Osteocyte (in vitro differentiated cells): ENCODE measurements around the gene JADE1. TPM values are rescaled to one million over a fixed set of nuclear protein-coding genes. Genes with fewer than 3 reads are reported as not detected.

Experiments used
- DNase-seq: peaks from one replicate; pipeline ENCODE4 v3.0.0; 2021; ENCODE audit warnings: mixed read lengths; ENCODE audit not compliant: unreplicated experiment; ENCODE audit errors: extremely low spot score
- H3K27ac Mint-ChIP-seq: one replicate; pipeline ENCODE4 v1.8.0; 2021; ENCODE audit warnings: mild to moderate bottlenecking, mixed read lengths; ENCODE audit not compliant: unreplicated experiment
- H3K27me3 Mint-ChIP-seq: one replicate; pipeline ENCODE4 v1.8.0; 2021; ENCODE audit warnings: mixed read lengths; ENCODE audit not compliant: unreplicated experiment
- H3K36me3 Mint-ChIP-seq: one replicate; pipeline ENCODE4 v1.8.0; 2021; ENCODE audit warnings: mixed read lengths; ENCODE audit not compliant: unreplicated experiment
- H3K4me1 Mint-ChIP-seq: one replicate; pipeline ENCODE4 v1.8.0; 2021; ENCODE audit warnings: mixed read lengths; ENCODE audit not compliant: unreplicated experiment
- H3K4me3 Mint-ChIP-seq: one replicate; pipeline ENCODE4 v1.8.0; 2021; ENCODE audit warnings: mild to moderate bottlenecking, moderate library complexity, mixed read lengths; ENCODE audit not compliant: unreplicated experiment
- H3K9me3 Mint-ChIP-seq: one replicate; pipeline ENCODE4 v1.8.0; 2021; ENCODE audit warnings: mixed read lengths; ENCODE audit not compliant: unreplicated experiment
- CTCF ChIP-seq: fragments of 200-600 bp; sonication (generic); IDR thresholded peaks from 2 replicates; pipeline ENCODE4 v1.5.0; 2021; ENCODE audit warnings: antibody characterized with exemption, mild to moderate bottlenecking, moderate library complexity
- total RNA-seq: library from RNA; stranded (reverse); gene quantifications from 2 replicates; pipeline ENCODE4 v1.2.1, GENCODE V29; 2021

JADE1 gene
- total RNA-seq, 1 donor from 2014 or later, result 19.7 TPM

GRCh38 chr4:128908735-128909134 lies 99.2 kb downstream of the JADE1 start:
- Mint-ChIP-seq H3K9me3 (no peaks in the 10 kb centered on the region), H3K4me1 (peaks cover 1% of the 10 kb centered on the region), H3K36me3 (peaks cover 3% of the 10 kb centered on the region)

GRCh38 chr4:128913228-128913627 lies 103.7 kb downstream of the JADE1 start:
- Mint-ChIP-seq H3K9me3 (no peaks in the 10 kb centered on the region), H3K4me1 (no peaks in the 10 kb centered on the region), H3K27me3 (no peaks in the 10 kb centered on the region), H3K4me3 (no peak overlapping the region), H3K36me3 (peaks cover 3% of the 10 kb centered on the region), H3K27ac (no peak overlapping the region)
- no peak for TF ChIP-seq CTCF
- DNase-seq, result no peak

More at GRCh38 chr4:128908735-128909134, 99.2 kb downstream of the JADE1 start:
- H3K4me3 Mint-ChIP-seq, result no peak overlapping the region
- DNase-seq, result no peak
- no peak overlapping the region for H3K27ac Mint-ChIP-seq
- H3K27me3 Mint-ChIP-seq, result no peaks in the 10 kb centered on the region
- TF ChIP-seq CTCF, result no peak

- H3K36me3 Mint-ChIP-seq, result peaks cover 2% of the 10 kb centered on the region
- peaks cover 15% of the 10 kb centered on the region for H3K9me3 Mint-ChIP-seq
- no peak overlapping the region for H3K27ac Mint-ChIP-seq
- no peaks in the 10 kb centered on the region for H3K4me1 Mint-ChIP-seq
- H3K27me3 Mint-ChIP-seq, result no peaks in the 10 kb centered on the region
- no peak for TF ChIP-seq CTCF
- H3K4me3 Mint-ChIP-seq, result no peak overlapping the region
- no peak for DNase-seq
Measured at GRCh38 chr4:128915544-128915943, 106.0 kb downstream of the JADE1 start.

DNA sequence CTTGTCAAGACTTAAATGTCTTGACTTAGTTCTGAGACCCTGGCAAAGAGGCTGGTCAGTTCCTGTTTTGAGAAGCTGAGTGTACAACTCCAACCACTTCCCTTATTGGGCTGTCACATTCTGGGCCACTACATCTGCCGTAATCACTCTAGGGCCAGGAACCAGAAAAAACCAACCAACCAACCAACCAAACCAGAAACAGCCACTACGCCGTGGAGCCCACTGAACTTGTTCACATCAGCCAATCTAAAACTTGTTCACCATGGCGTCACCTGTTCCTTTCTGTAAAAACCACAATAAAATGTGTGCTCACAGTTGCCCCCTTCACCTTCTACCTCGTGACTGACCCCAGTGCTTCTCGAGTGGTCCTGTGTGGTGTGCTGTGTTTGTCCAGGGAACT lies 107.3 kb downstream of the JADE1 start:
- DNase-seq, result no peak
- no peak overlapping the region for H3K4me3 Mint-ChIP-seq
- no peaks in the 10 kb centered on the region for H3K4me1 Mint-ChIP-seq
- no peak for TF ChIP-seq CTCF
- H3K27me3 Mint-ChIP-seq, result no peaks in the 10 kb centered on the region
- H3K27ac Mint-ChIP-seq, result no peak overlapping the region
- peaks cover 23% of the 10 kb centered on the region for H3K9me3 Mint-ChIP-seq
- peaks cover 6% of the 10 kb centered on the region for H3K36me3 Mint-ChIP-seq

DNA sequence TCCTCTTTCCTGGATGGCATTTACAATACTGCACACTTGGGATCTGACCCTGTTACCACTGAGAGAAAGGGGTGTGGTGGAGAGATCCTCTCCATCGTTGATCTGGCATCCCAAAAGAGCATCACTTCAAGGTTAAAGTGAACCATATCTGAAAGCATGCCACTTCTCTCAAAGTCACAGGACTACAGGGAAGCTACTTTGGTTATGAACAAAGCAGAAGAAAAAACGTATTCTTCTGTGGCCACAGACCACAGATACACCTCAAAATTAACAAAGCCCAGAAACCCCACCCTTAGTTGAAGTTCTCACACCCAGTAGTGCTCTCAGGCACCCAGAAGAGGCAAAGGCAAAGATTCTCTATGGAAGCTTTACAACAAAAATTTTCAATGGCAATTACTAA lies 108.3 kb downstream of the JADE1 start:
- TF ChIP-seq CTCF, result no peak
- peaks cover 6% of the 10 kb centered on the region for H3K36me3 Mint-ChIP-seq
- no peaks in the 10 kb centered on the region for H3K4me1 Mint-ChIP-seq
- peaks cover 23% of the 10 kb centered on the region for H3K9me3 Mint-ChIP-seq
- H3K27me3 Mint-ChIP-seq, result no peaks in the 10 kb centered on the region
- H3K4me3 Mint-ChIP-seq, result no peak overlapping the region
- H3K27ac Mint-ChIP-seq, result no peak overlapping the region
- no peak for DNase-seq
